BJ (cell line): ENCODE results near the gene NR2F2. TPM values are rescaled to one million over a fixed set of nuclear protein-coding genes. Genes with fewer than 3 reads are reported as not detected.
"Not testable (repeated sequence)": the region's sequence is repeated elsewhere in the genome, so short reads cannot be mapped to it uniquely, and the experiment has no call there.

ENCODE experiments used
- CTCF ChIA-PET: fragments of 350-600 bp; formaldehyde crosslinking; extraction: SDS; loops from one replicate; lab custom pipeline; 2021; ENCODE audit warnings: antibody characterized with exemption, inconsistent platforms; lab: Yijun Ruan, JAX
- POLR2A ChIA-PET: fragments of 300-600 bp; sonication (Branson Sonifier 250); formaldehyde crosslinking; extraction: SDS; loops from one replicate; lab custom pipeline; 2021; ENCODE audit warnings: antibody characterized with exemption; lab: Charles Lee
- DNase-seq: peaks from one replicate; pipeline ENCODE4 v3.0.0-alpha.2; 2011; ENCODE audit warnings: low read depth
- H3K27me3 ChIP-seq: 2 replicates; pipeline ENCODE4 v1.6.0; 2011; ENCODE audit warnings: low read length; ENCODE audit not compliant: control insufficient read depth, insufficient read depth
- H3K36me3 ChIP-seq: 2 replicates; pipeline ENCODE4 v1.5.1; 2011; ENCODE audit warnings: low read length; ENCODE audit not compliant: control insufficient read depth, insufficient read depth
- H3K4me3 ChIP-seq: 2 replicates; pipeline ENCODE4 v1.5.1; 2011; ENCODE audit warnings: low read depth, mild to moderate bottlenecking, control low read depth, low read length
- polyA plus RNA-seq: library from polyadenylated mRNA; depleted of rRNA; stranded (reverse); fragments of >200 nt; gene quantifications from 2 replicates; pipeline ENCODE4 v1.2.3, GENCODE V29; 2011
- TF ChIP-seq, protein P1 (sequence below): IDR thresholded peaks from 2 replicates; pipeline ENCODE4 v1.5.1; 2011; ENCODE audit warnings: low read depth, mild to moderate bottlenecking, control low read depth, inconsistent platforms, low read length, moderate library complexity; ENCODE audit not compliant: insufficient read depth

The NR2F2 gene
- polyA plus RNA-seq, 1 experiment: 50.0 TPM

DNA sequence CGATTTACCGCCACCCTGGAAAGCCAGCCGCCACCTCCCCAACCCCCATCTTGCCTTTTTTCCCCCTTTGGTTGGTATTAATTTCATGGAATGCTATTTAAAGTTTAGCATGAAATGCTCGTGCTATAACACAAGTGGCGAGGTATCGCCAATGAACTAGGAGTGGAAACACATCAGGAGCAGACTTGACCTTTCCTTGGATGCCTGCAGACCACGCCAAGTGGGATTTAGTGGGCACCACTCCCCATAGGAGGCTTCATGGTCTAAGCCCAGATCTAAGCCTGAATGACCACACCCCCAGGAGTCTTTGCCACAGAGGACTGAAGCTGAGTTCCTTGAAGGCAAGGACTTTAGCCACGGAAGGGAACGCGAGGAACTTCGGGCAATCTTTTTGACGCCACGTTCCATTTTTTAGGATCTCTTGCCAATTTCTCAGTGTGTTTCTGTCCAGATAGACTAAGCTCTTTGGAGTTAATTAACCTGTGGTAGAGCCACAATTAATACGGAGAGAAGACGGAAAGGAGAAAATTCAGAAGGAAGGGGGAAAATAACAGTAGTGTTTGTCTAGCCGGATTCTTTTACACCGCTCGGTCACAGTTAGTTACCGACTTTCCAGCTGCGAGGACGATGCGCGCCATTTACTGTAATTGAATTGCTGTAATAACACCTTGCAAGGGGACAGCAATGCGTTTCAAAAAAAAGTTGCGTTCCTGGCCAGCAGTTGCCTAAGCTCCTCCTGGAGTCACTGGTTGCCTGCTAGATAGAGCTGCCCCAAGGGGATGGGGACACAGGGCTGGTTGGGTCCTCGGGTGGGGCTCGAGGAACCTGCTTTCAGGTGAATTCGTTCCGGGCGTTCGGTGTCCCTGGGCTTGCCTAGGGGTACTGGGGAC, 37.1 kb downstream of the NR2F2 start:
- POLR2A ChIA-PET: interaction anchor here (0.7 kb wide), 1 partner anchor 28 kb away, joined by 3 read pairs; no protein-coding TSS in a partner anchor
- Histone ChIP-seq H3K4me3 (no peak overlapping the region), H3K36me3 (no peaks in the 10 kb centered on the region), H3K27me3 (peaks cover 32% of the 10 kb centered on the region)
- DNase-seq: no peak
- CTCF ChIA-PET: interaction anchor here (0.7 to 1.4 kb wide), 2 partner anchors 10 to 218 kb away, joined by 3 to 8 read pairs; no protein-coding TSS in a partner anchor
- TF ChIP-seq, protein P1, sequence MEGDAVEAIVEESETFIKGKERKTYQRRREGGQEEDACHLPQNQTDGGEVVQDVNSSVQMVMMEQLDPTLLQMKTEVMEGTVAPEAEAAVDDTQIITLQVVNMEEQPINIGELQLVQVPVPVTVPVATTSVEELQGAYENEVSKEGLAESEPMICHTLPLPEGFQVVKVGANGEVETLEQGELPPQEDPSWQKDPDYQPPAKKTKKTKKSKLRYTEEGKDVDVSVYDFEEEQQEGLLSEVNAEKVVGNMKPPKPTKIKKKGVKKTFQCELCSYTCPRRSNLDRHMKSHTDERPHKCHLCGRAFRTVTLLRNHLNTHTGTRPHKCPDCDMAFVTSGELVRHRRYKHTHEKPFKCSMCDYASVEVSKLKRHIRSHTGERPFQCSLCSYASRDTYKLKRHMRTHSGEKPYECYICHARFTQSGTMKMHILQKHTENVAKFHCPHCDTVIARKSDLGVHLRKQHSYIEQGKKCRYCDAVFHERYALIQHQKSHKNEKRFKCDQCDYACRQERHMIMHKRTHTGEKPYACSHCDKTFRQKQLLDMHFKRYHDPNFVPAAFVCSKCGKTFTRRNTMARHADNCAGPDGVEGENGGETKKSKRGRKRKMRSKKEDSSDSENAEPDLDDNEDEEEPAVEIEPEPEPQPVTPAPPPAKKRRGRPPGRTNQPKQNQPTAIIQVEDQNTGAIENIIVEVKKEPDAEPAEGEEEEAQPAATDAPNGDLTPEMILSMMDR: no peak

- Histone ChIP-seq H3K27me3 (peaks cover 31% of the 10 kb centered on the region), H3K4me3 (no peak overlapping the region), H3K36me3 (no peaks in the 10 kb centered on the region)
- DNase-seq: no peak
- ChIA-PET CTCF (no interaction called here), POLR2A (no interaction called here)
- TF ChIP-seq, protein P1: no peak
These were observed 38.9 kb downstream of the NR2F2 start for GRCh38 chr15:96369351-96369750.

- CTCF ChIA-PET: interaction anchor here (0.9 kb wide), 1 partner anchor 12 kb away, joined by 3 read pairs; no protein-coding TSS in a partner anchor
- no peak overlapping the region for H3K4me3 ChIP-seq
These were observed 39.5 kb downstream of the NR2F2 start for GRCh38 chr15:96369825-96370621.

DNA sequence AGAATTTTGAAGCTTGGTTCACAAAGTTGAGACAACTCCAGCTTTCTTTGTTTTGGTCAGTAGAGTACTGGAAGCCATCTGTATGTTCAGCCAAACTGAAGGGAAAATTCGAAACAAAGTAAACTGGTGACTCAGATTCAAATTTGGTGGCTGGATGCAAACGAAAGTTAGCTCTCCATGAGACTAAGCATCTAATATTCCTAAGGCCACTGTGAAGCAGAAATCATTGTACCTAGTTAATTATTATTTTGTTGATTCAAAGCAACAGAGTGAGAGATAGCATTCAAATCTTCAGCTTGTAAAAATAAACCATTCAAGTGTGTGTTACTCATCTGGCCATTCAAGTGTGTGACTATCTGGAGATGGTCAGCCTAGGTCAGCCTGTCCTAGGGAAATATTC, 42.1 kb downstream of the NR2F2 start:
- ChIA-PET CTCF (no interaction called here), POLR2A (no interaction called here)
- Histone ChIP-seq H3K27me3 (peaks cover 12% of the 10 kb centered on the region), H3K4me3 (no peak overlapping the region), H3K36me3 (no peaks in the 10 kb centered on the region)
- DNase-seq: no peak
- TF ChIP-seq, protein P1: no peak

More at GRCh38 chr15:96369825-96370621, 39.5 kb downstream of the NR2F2 start:
- POLR2A ChIA-PET: no interaction called here
- no peak for DNase-seq
- Histone ChIP-seq H3K27me3 (peaks cover 31% of the 10 kb centered on the region), H3K36me3 (no peaks in the 10 kb centered on the region)
- TF ChIP-seq, protein P1: no peak

DNA sequence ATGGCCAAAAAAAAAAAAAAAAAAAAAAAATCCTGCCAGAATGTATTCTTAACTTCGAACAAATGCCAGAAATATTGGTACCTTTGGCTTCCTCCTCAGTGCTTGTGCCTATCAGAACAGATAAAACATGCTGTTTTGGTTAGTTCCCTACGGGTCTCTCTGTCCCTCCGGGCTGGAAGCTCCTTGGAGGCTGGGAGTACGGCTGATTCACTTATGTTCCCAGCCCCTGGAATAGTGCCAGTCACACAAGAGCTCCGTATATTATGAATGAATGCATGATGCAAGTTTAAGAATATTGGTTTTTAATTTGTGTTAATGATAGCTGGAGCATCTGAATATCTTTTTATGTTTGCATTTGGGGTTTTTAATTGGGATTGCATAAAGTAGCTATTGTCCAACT, 44.0 kb downstream of the NR2F2 start:
- Histone ChIP-seq H3K36me3 (no peaks in the 10 kb centered on the region), H3K27me3 (no peaks in the 10 kb centered on the region), H3K4me3 (no peak overlapping the region)
- ChIA-PET CTCF (interaction anchor here (1.1 kb wide), 1 partner anchor 18 kb away, joined by 3 read pairs; no protein-coding TSS in a partner anchor), POLR2A (no interaction called here)
- no peak for DNase-seq
- TF ChIP-seq, protein P1: no peak

DNA sequence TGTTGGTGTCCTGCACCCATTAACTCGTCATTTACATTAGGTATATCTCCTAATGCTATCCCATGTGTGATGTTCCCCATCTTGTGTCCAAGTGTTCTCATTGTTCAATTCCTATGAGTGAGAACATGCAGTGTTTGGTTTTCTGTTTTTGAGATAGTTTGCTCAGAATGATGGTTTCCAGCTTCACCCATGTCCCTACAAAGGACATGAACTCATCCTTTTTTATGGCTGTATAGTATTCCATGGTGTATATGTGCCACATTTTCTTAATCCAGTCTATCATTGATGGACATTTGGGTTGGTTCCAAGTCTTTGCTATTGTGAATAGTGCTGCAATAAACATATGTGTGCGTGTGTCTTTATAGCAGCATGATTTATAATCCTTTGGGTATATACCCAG, 49.1 kb downstream of the NR2F2 start:
- POLR2A ChIA-PET, DNase-seq, H3K36me3 ChIP-seq, H3K27me3 ChIP-seq, H3K4me3 ChIP-seq, CTCF ChIA-PET: not testable (repeated sequence)
